HG02943 (cell line): ENCODE data around the gene NDUFS7.
A peak's percentile ranks its signal among the peaks of the same experiment; 100 is the strongest.

Source experiments
- ATAC-seq: cut with Tn5 transposase; IDR thresholded peaks from one replicate; pipeline ENCODE4 v1.9.1; 2021; ENCODE audit warnings: mild to moderate bottlenecking, low read depth, moderate library complexity; ENCODE audit not compliant: unreplicated experiment

Gene NDUFS7

GRCh38 chr19:1399745-1400144 is 16.0 kb downstream of the NDUFS7 start:
- ATAC-seq, result no peak

GRCh38 chr19:1400281-1401137 is 16.8 kb downstream of the NDUFS7 start:
- no peak for ATAC-seq

- no peak for ATAC-seq
These were observed 17.6 kb downstream of the NDUFS7 start, which contains the start of gene GAMT for GRCh38 chr19:1401138-1401888. TSS of gene GAMT (minus strand) at chr19:1401542. CDS start at chr19:1401476, 66 bp downstream.

- no peak for ATAC-seq
These were observed 18.1 kb downstream of the NDUFS7 start for GRCh38 chr19:1401889-1402217.

GRCh38 chr19:1402411-1403070 is 18.8 kb downstream of the NDUFS7 start:
- no peak for ATAC-seq

- ATAC-seq, result peak; percentile 72
These were observed 23.2 kb downstream of the NDUFS7 start for GRCh38 chr19:1406774-1407527.

- peak; percentile 12 for ATAC-seq
These were observed 24.0 kb downstream of the NDUFS7 start, which contains the start of gene DAZAP1 for GRCh38 chr19:1407528-1408299. TSS of gene DAZAP1 (plus strand) at chr19:1407586. CDS start at chr19:1407774, 188 bp downstream.

- ATAC-seq, result peak; percentile 4
These were observed 24.8 kb downstream of the NDUFS7 start for GRCh38 chr19:1408300-1409203.

GRCh38 chr19:1409204-1410005 is 25.7 kb downstream of the NDUFS7 start:
- no peak for ATAC-seq

GRCh38 chr19:1410136-1410786 is 26.6 kb downstream of the NDUFS7 start:
- ATAC-seq, result no peak

- no peak for ATAC-seq
These were observed 27.1 kb downstream of the NDUFS7 start for GRCh38 chr19:1410789-1411188.

- no peak for ATAC-seq
These were observed 27.8 kb downstream of the NDUFS7 start for GRCh38 chr19:1411255-1412191.

GRCh38 chr19:1412323-1412923 is 28.7 kb downstream of the NDUFS7 start:
- ATAC-seq, result no peak

GRCh38 chr19:1412995-1413800 is 29.5 kb downstream of the NDUFS7 start:
- ATAC-seq, result no peak
